ENCODE results near the gene DGCR6. TPM values are rescaled to one million over a fixed set of nuclear protein-coding genes. Genes with fewer than 3 reads are reported as not detected.
"Not testable (repeated sequence)": the region's sequence is repeated elsewhere in the genome, so short reads cannot be mapped to it uniquely, and the experiment has no call there.

Gene DGCR6
- total RNA-seq, 4 donors from 2014 or later = 5.4 to 33.3 (median 7.9) TPM

DNA sequence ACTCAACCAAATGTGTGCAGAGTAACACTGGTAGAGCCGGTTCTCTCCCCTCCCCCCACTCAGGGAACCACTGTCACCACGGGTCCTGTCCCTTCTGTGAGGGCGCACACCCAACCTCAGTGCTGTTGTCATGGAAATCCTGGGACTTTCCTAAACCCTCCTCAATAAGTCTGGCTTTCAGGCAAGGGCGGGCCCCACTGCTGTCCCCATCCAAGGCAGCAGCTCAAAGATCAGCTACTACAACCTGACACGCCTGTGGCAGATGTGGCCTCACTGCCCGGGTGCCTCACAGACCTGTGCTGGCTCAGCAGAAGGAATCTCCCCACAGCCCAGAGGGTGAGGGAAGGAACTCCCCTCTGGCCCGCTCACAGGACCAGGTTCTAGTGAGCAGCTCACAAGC lies 27.8 kb downstream of the DGCR6 start:
- intact Hi-C loops (cut with DNase I) = no loop called here
- Histone ChIP-seq H3K9me3 (no peaks in the 10 kb centered on the region), H3K27me3 (no peaks in the 10 kb centered on the region), H3K36me3 (no peaks in the 10 kb centered on the region), H3K4me3 (replicated peaks in 1 of 3) (no peak overlapping the region), H3K4me1 (no peaks in the 10 kb centered on the region), H3K27ac (no peak overlapping the region)
- TF ChIP-seq, protein P1, sequence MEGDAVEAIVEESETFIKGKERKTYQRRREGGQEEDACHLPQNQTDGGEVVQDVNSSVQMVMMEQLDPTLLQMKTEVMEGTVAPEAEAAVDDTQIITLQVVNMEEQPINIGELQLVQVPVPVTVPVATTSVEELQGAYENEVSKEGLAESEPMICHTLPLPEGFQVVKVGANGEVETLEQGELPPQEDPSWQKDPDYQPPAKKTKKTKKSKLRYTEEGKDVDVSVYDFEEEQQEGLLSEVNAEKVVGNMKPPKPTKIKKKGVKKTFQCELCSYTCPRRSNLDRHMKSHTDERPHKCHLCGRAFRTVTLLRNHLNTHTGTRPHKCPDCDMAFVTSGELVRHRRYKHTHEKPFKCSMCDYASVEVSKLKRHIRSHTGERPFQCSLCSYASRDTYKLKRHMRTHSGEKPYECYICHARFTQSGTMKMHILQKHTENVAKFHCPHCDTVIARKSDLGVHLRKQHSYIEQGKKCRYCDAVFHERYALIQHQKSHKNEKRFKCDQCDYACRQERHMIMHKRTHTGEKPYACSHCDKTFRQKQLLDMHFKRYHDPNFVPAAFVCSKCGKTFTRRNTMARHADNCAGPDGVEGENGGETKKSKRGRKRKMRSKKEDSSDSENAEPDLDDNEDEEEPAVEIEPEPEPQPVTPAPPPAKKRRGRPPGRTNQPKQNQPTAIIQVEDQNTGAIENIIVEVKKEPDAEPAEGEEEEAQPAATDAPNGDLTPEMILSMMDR (IDR thresholded peaks at IDR 0.05) = no peak
- no peak for TF ChIP-seq POLR2A (IDR thresholded peaks at IDR 0.05)
- WGBS, 2 donors = no CpG with 5 or more reads among the region's 7 CpGs
- DNase-seq = no peak

- no CpG with 5 or more reads among the region's 7 CpGs for WGBS, 2 donors
- H3K27me3 ChIP-seq; intact Hi-C loops (cut with DNase I); H3K4me1 ChIP-seq; H3K9me3 ChIP-seq; H3K4me3 ChIP-seq (replicated peaks in 1 of 3); H3K27ac ChIP-seq; H3K36me3 ChIP-seq; DNase-seq: not testable (repeated sequence)
These were observed 28.6 kb downstream of the DGCR6 start for GRCh38 chr22:18934688-18935087.

GRCh38 chr22:18935889-18936529 lies 29.9 kb downstream of the DGCR6 start, which contains the start of gene PRODH:
Gene PRODH (minus strand): TSS chr22:18936293. CDS start chr22:18936287, 6 bp downstream.
- Histone ChIP-seq H3K27me3 (no peaks in the 10 kb centered on the region), H3K36me3 (no peaks in the 10 kb centered on the region), H3K9me3 (no peaks in the 10 kb centered on the region), H3K4me1 (no peaks in the 10 kb centered on the region), H3K4me3 (replicated peaks in 1 of 3) (no peak within 1 kb of the TSS), H3K27ac (no peak within 1 kb of the TSS)
- intact Hi-C loops (cut with DNase I) = no loop called here
- no peak for DNase-seq
- WGBS, 2 donors = no CpG with 5 or more reads among the region's 67 CpGs
- TF ChIP-seq, protein P1 (IDR thresholded peaks at IDR 0.05) = no peak
- TF ChIP-seq POLR2A (IDR thresholded peaks at IDR 0.05) = no peak

DNA sequence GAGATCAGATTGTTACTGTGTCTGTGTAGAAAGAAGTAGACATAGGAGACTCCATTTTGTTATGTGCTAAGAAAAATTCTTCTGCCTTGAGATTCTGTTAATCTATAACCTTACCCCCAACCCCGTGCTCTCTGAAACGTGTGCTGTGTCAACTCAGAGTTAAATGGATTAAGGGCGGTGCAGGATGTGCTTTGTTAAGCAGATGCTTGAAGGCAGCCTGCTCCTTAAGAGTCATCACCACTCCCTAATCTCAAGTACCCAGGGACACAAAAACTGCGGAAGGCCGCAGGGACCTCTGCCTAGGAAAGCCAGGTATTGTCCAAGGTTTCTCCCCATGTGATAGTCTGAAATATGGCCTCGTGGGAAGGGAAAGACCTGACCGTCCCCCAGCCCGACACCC lies 32.6 kb downstream of the DGCR6 start:
- intact Hi-C loops (cut with DNase I); H3K4me1 ChIP-seq; H3K36me3 ChIP-seq; H3K27me3 ChIP-seq; H3K4me3 ChIP-seq (replicated peaks in 1 of 3); H3K9me3 ChIP-seq; H3K27ac ChIP-seq: not testable (repeated sequence)
- peak in 1 of 2 donors; percentile 38 for DNase-seq
- 14 to 17% methylated on average over 2 to 4 of the region's 8 CpGs for WGBS, 2 donors

DNA sequence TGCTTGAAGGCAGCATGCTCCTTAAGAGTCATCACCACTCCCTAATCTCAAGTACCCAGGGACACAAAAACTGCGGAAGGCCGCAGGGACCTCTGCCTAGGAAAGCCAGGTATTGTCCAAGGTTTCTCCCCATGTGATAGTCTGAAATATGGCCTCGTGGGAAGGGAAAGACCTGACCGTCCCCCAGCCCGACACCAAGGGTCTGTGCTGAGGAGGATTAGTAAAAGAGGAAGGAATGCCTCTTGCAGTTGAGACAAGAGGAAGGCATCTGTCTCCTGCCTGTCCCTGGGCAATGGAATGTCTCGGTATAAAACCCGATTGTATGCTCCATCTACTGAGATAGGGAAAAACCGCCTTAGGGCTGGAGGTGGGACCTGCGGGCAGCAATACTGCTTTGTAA lies 41.0 kb downstream of the DGCR6 start:
- H3K36me3 ChIP-seq; H3K4me1 ChIP-seq; H3K4me3 ChIP-seq (replicated peaks in 1 of 3); DNase-seq; intact Hi-C loops (cut with DNase I); H3K27me3 ChIP-seq; H3K27ac ChIP-seq; H3K9me3 ChIP-seq: not testable (repeated sequence)
- 49% methylated on average over 6 of the region's 9 CpGs; no CpG with 5 or more reads in 1 of the 2 donors for WGBS, 2 donors

DNA sequence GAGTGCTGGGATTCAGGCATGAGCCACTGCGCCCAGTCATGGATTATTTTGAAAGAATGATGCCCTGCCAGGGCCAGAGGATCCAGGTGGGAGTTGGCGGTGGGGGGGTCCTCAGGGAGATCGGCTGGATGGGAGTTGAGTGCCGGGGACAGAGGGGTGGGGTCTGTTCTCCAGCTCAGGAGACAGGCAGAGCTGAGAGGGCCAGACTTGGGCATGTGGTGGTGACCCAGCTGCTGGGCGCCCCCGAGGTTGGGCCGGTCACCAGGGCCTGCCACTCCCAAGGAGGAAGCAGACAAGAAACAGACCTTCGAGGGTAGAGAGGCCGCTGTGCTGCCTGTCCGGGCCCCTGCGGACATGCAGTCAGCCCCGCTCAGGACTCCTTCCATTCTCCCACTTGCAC lies 41.8 kb downstream of the DGCR6 start:
- intact Hi-C loops (cut with DNase I) = no loop called here
- WGBS, 2 donors = 65 to 75% methylated on average over 10 to 12 of the region's 12 CpGs

More for the DNA sequence above, 41.8 kb downstream of the DGCR6 start:
- no peak for DNase-seq
- Histone ChIP-seq H3K27ac (no peak overlapping the region), H3K4me1 (no peaks in the 10 kb centered on the region), H3K4me3 (replicated peaks in 1 of 3) (no peak overlapping the region), H3K9me3 (no peaks in the 10 kb centered on the region), H3K36me3 (no peaks in the 10 kb centered on the region), H3K27me3 (no peaks in the 10 kb centered on the region)
- TF ChIP-seq POLR2A (IDR thresholded peaks at IDR 0.05) = no peak
- TF ChIP-seq, protein P1 (IDR thresholded peaks at IDR 0.05) = no peak
